HCT116 (cell line): ENCODE measurements around the gene LHFPL6.

Experiments used
- EZH2phosphoT487 ChIP-seq: fragments of 200-600 bp; IDR thresholded peaks from 2 replicates; pipeline ENCODE4 v1.6.1; 2018; ENCODE audit warnings: antibody characterized with exemption, borderline replicate concordance
- SIN3A ChIP-seq: IDR thresholded peaks from 2 replicates; pipeline ENCODE4 v1.6.1; 2012; ENCODE audit warnings: low read depth
- SRF ChIP-seq: IDR thresholded peaks from 2 replicates; pipeline ENCODE4 v1.6.1; 2012; ENCODE audit warnings: low read depth
- TF ChIP-seq, protein P1 (sequence below), 3 experiments: fragments of 200-600 bp in 1 of 3; sonication (generic) in 1 of 3; IDR thresholded peaks in 2 of 3; conservative IDR thresholded peaks in 1 of 3; 2 replicates each; pipeline ENCODE4 v1.5.1; 2012 to 2017; ENCODE audit warnings: low read depth in 2 of 3, low read length in 2 of 3, antibody characterized with exemption in 1 of 3, borderline replicate concordance in 1 of 3, control low read depth in 1 of 3, mild to moderate bottlenecking in 1 of 3, mixed read lengths in 1 of 3, mixed run types in 1 of 3, moderate library complexity in 1 of 3; ENCODE audit not compliant: insufficient read depth in 1 of 3
- TF ChIP-seq, protein P2 (sequence below): IDR thresholded peaks from 2 replicates; pipeline ENCODE4 v1.6.1; 2012

DNA sequence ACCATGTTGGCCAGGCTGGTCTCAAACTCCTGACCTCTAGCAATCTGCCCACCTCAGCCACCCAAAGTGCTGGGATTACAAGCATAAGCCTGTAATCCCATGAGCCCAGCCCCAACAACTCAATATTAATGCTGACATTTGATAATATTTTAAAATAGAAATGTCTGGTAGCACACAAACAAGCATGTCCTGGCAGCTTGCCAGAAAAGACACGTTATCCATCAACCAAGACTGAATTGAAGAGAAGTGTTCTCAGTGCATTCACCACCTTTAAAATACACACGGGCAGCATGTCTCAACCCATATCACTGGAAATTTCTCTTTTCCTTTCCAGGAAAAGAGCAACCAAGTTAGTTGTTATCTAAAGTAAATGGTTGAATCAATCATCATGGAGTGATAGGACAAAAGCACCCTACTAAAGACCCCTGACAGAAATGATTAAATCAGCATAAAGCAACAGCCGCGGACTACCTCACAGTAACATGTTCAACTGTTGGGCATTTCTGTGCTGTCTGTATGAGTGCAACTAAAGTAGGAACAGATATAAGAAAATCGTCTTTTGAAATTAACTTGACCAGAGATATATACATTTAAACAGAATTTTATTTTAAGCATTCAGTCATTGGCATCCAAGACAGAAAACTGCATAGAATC is 25.0 kb downstream of the LHFPL6 start:
- TF ChIP-seq, protein P1, sequence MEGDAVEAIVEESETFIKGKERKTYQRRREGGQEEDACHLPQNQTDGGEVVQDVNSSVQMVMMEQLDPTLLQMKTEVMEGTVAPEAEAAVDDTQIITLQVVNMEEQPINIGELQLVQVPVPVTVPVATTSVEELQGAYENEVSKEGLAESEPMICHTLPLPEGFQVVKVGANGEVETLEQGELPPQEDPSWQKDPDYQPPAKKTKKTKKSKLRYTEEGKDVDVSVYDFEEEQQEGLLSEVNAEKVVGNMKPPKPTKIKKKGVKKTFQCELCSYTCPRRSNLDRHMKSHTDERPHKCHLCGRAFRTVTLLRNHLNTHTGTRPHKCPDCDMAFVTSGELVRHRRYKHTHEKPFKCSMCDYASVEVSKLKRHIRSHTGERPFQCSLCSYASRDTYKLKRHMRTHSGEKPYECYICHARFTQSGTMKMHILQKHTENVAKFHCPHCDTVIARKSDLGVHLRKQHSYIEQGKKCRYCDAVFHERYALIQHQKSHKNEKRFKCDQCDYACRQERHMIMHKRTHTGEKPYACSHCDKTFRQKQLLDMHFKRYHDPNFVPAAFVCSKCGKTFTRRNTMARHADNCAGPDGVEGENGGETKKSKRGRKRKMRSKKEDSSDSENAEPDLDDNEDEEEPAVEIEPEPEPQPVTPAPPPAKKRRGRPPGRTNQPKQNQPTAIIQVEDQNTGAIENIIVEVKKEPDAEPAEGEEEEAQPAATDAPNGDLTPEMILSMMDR (IDR thresholded peaks at IDR 0.05 in 2 of 3, conservative IDR thresholded peaks at IDR 0.05 in 1 of 3; ENCODE audit: borderline replicate concordance in 1 of 3, insufficient read depth in 1 of 3, low read depth in 2 of 3, low read length in 2 of 3), result no peak
- TF ChIP-seq EZH2phosphoT487, result no peak
- TF ChIP-seq SIN3A, result no peak
- TF ChIP-seq, protein P2, sequence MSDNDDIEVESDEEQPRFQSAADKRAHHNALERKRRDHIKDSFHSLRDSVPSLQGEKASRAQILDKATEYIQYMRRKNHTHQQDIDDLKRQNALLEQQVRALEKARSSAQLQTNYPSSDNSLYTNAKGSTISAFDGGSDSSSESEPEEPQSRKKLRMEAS, result no peak
- no peak for TF ChIP-seq SRF
